Measurements from ENCODE around the gene PEF1.

GRCh38 chr1:31670593-31670964 lies 25.9 kb upstream of the PEF1 start:
- TF ChIP-seq NFYB (CRISPR knock-in tag; conservative IDR thresholded peaks at IDR 0.05; ENCODE audit: low read depth), result no peak
- TF ChIP-seq, protein P1, sequence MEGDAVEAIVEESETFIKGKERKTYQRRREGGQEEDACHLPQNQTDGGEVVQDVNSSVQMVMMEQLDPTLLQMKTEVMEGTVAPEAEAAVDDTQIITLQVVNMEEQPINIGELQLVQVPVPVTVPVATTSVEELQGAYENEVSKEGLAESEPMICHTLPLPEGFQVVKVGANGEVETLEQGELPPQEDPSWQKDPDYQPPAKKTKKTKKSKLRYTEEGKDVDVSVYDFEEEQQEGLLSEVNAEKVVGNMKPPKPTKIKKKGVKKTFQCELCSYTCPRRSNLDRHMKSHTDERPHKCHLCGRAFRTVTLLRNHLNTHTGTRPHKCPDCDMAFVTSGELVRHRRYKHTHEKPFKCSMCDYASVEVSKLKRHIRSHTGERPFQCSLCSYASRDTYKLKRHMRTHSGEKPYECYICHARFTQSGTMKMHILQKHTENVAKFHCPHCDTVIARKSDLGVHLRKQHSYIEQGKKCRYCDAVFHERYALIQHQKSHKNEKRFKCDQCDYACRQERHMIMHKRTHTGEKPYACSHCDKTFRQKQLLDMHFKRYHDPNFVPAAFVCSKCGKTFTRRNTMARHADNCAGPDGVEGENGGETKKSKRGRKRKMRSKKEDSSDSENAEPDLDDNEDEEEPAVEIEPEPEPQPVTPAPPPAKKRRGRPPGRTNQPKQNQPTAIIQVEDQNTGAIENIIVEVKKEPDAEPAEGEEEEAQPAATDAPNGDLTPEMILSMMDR (IDR thresholded peaks at IDR 0.05), result no peak
- no peak for TF ChIP-seq SP1 (CRISPR knock-in tag; conservative IDR thresholded peaks at IDR 0.05)
- no peak for TF ChIP-seq CREB1 (CRISPR knock-in tag; IDR thresholded peaks at IDR 0.05)
- no peak for TF ChIP-seq NR1H2 (CRISPR knock-in tag; IDR thresholded peaks at IDR 0.05)
- TF ChIP-seq STAT6 (CRISPR knock-in tag; conservative IDR thresholded peaks at IDR 0.05; ENCODE audit: low read depth), result no peak
- TF ChIP-seq MAX (CRISPR knock-in tag; IDR thresholded peaks at IDR 0.05), result no peak
- no peak for TF ChIP-seq FOXP4 (CRISPR knock-in tag; IDR thresholded peaks at IDR 0.05)
- no peak for TF ChIP-seq ELF4 (CRISPR knock-in tag; IDR thresholded peaks at IDR 0.05; ENCODE audit: low read depth)

Data from WTC11 (cell line).